GM18505 (cell line): ENCODE results near the gene LPAR5.
"Not testable (repeated sequence)": the region's sequence is repeated elsewhere in the genome, so short reads cannot be mapped to it uniquely, and the experiment has no call there.

ENCODE experiments used
- ATAC-seq: cut with Tn5 transposase; IDR thresholded peaks from one replicate; pipeline ENCODE4 v1.9.1; 2021; ENCODE audit not compliant: unreplicated experiment
- POLR2A ChIP-seq: IDR thresholded peaks from 4 replicates; pipeline ENCODE4 v1.6.1; 2011; ENCODE audit warnings: borderline replicate concordance; ENCODE audit not compliant: insufficient read depth, insufficient read length; ENCODE audit errors: extremely low read depth

The LPAR5 gene

DNA sequence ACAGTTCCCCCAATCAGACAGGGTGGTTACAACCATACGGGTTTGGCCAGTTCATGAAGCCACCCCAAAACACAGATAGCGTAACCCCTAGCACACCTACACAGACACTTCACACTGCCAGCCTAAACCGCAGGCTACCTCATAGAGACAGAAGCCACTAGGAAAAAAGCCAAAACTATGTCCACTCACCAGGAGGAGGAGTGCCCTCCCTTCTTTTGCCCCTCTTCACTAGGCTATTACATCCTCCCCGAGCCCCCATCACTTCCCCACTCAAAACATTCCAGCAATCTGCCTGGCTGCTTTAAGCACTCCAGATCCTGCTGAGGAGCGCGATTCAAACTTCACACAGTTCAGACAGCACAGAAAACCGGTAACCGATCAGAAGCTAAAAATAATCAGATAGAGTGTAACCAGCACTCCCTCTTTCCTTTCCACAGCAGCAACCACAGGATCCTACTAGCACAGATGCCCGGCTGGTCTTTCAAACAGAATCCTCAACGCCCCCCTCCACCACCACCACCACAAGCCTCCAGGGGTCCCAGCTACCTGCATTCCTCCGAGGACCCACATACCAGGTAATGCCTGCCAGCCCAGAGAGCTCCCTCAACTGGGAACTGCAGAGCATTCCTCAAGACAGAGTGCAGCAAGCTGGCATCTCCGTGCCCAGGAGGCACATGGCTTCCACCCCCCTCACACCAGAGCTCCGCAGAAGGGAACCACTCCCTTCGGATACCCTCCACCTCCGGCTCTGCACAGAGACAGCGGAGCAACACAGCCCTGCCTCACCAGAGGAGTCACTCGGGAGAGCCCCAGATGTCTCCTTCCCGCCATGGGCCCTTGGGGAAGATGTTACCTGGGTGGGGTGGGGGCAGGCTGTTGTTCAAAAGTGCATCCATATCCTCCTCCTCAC is 30.1 kb downstream of the LPAR5 start:
- no peak for TF ChIP-seq POLR2A
- no peak for ATAC-seq

DNA sequence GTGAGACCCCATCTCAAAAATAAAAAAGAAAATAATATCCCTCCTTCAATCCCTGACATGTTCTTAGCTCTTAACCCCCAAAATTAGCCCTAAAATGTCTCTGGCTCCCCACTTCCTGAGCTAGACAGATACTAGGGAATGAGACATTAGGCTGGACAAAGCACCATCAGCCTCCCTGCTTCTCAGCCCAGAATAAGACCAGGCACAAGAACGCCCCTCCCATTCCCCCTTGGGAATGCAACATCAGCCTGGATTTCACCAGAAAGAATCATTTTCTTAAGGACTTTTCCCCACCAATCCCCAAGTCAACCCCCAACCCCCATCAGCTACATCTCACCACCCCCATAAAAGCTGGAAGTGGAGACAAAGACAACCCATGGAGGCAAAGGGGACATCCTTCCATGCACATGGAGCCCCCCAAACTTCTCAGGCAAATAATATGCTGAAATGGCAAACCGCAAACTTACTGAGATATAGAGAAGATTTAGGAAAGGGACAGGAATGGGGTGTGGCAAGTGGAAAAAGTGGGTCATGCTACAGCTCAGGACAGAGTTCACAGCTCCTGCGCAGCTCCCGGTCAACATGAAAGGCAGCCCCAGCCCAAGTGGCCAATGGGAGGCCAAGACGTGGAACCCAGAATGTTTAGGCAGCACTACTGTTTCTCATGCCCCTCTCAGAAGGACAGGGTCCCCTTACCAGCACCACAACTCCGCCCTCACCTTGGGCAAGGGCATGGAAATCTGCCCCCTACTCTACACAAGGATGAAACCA is 31.3 kb downstream of the LPAR5 start:
- no peak for ATAC-seq
- TF ChIP-seq POLR2A, result no peak

GRCh38 chr12:6603095-6603567 is 32.6 kb downstream of the LPAR5 start:
- no peak for ATAC-seq
- TF ChIP-seq POLR2A, result no peak

GRCh38 chr12:6602526-6602925 is 33.2 kb downstream of the LPAR5 start:
- no peak for ATAC-seq
- no peak for TF ChIP-seq POLR2A

DNA sequence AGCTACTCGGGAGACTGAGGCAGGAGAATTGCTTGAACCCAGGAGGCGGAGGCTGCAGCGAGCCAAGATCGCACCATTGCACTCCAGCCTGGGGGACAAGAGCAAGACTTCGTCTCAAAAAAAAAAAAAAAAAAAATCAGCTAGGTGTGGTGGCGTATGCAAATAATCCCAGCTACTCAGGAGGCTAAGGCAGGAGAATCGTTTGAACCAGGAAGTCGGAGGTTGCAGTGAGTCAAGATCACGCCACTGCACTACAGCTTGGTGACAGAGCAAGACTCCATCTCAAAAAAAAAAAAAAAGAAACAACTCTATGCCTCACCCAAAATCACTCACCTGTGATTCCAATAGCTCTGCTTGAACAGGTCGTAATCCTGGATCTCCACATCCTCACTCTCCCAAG is 40.1 kb downstream of the LPAR5 start:
- ATAC-seq, result not testable (repeated sequence)

DNA sequence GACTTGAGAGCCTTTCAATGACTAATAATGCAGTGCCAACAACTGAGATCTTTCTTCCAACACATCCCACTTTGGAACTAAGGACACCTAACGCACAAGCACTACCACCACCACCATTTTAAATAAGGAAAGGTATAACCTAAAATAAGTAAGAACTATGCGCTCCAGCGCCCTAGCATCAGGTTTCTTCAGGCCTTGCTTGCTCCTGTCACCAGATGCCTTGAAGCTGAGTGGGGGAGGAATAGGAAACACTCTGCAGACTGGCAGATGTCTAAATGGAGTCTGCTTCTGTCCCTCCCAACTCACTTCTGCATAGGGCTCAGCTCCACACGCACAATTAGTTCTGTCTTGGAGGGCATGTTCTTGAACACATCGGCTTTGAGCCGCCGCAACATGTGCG is 43.7 kb downstream of the LPAR5 start:
- ATAC-seq, result no peak
- TF ChIP-seq POLR2A, result no peak

DNA sequence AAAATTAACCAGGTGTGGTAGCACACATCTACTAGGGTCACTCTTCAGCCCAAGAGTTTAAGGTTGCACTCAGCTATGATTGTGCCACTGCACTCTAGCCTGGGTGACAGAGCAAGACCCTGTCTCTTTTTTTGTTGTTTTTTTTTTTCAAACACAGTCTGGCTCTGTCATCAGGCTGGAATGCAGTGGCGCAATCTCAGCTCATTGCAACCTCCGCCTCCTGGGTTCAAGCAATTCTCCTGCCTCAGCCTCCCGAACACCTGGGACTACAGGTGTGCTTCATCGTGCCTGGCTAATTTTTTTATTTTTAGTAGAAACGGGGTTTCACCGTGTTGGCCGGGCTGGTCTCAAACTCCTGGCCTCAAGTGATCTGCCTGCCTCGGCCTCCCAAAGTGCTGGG is 49.2 kb downstream of the LPAR5 start:
- not testable (repeated sequence) for ATAC-seq

DNA sequence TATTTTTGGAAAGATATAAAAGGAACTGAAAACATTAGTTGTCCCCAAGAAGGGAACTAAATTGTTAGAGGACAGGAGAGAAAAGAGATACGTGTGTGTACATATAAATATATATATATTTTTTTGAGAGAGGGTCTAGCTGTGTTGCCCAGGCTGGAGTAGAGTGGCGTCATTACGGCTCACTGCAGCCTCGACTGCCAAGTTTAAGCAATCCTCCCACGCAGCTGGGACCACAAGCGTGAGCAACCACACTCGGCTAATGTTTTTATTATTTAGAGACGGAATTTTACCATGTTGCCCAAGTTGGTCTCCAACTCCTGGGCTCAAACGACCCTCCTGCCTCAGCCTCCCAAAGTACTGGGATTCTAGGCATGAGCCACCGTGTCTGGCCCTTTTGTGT is 51.5 kb downstream of the LPAR5 start:
- TF ChIP-seq POLR2A, result no peak
- ATAC-seq, result no peak

DNA sequence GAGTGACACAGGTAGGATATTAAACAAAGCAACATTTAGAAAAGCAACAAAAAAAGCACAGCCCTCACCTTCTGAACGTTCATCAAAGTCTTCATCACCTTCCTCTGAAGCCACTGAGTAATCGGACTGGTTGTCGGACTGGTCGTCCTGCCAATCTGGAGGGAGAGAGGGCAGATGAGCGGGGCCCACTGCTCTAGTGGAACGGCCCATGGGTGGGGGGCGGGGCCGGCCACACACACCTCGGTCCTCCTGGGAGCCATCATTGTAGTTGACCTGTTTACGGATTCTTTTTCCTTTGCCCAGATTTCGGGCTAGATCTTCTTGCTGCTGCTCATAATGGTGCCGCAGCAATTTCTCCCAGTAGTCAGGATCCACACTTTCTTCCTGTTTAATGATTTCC is 52.8 kb downstream of the LPAR5 start:
- no peak for TF ChIP-seq POLR2A
- ATAC-seq, result no peak

- TF ChIP-seq POLR2A, result no peak
- no peak for ATAC-seq
These were observed 53.6 kb downstream of the LPAR5 start for GRCh38 chr12:6582196-6582595.

DNA sequence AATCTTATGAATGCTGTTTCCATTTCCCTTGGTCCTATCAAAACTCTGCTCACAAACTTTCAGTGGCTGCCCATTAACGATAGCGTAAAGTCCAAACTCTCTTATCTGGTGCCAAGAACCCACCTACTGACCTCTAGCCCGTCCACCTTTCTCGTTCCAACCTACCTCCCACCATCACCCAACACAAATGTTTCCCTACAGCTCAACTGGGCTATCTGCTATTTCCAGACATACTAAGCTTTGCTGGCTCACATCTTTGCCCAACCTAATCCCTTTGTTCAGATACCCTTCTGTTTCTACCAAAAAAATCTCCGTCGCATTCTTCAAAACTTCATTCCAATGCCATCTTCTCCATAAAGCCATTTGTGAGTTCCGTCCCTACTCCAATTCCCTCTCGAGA is 60.1 kb downstream of the LPAR5 start:
- no peak for ATAC-seq
- TF ChIP-seq POLR2A, result no peak

DNA sequence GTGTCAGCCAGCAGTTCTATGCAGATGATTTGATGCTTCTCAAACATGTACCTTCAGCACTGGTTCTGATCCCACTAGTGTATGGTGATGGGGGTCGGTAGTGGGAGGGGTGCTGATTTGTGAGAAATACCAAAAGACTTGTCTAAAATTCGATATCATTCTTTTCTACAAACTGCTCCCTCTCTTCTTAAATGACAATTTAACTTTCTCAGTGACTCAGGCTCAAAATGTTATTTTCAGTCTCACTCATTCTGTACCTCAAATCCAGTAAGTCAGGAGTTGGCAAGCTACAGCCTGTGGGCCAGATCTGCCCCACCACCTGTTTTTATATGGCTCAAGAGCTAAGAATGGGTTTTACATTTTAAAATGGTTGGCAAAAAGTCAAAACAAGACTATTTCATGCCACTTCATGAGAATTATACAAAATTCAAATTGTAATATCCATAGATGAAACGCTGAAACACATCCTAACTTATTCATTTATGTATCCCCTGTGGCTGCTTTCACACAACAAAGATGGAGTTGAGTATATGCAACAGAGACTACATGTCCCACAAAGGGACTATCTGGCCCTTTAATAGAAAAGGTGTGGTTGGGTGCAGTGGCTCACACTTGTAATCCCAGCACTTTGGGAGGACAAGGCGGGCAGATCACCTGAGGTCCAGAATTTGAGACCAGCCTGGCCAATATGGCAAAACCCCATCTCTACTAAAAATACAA is 61.0 kb downstream of the LPAR5 start:
- TF ChIP-seq POLR2A, result no peak
- ATAC-seq, result no peak

DNA sequence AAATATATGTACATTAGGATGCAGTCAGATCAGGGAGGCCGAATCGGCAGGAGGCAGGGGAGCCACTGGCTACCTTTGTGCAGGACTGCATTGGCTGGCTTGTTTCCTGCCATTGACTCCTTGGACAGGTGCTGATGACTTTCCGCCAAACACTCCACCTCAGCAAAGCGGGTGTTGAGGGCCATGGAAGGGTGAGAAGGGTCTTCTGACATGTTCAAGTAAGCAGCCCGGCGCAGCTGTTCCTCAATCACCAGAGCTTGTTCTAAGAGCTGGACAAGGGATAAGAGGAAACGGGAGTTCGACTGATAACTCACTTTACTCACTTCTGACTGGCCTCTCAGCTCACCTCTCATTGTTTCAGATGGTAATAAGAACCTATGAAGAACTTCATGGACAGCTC is 62.8 kb downstream of the LPAR5 start:
- no peak for TF ChIP-seq POLR2A
- no peak for ATAC-seq
